Keratinocyte (primary cell): ENCODE measurements around the gene OAT. TPM values are rescaled to one million over a fixed set of nuclear protein-coding genes. Genes with fewer than 3 reads are reported as not detected.

ENCODE experiments used
- DNase-seq: peaks from one replicate; pipeline ENCODE4 v3.0.0-alpha.2; 2011; ENCODE audit warnings: low read depth, missing footprints, low spot score
- FAIRE-seq: peaks from 2 replicates; lab custom pipeline; 2011; peaks lifted over from hg19 to GRCh38; lab: Jason Lieb, UNC
- H2AFZ ChIP-seq: 2 replicates; pipeline ENCODE4 v1.6.0; 2012; ENCODE audit warnings: low read length, control low read depth, inconsistent platforms; ENCODE audit not compliant: control insufficient read depth
- H3K27ac ChIP-seq: 2 replicates; pipeline ENCODE4 v1.5.1; 2011; ENCODE audit warnings: low read length; ENCODE audit not compliant: control insufficient read depth, insufficient read depth
- H3K27me3 ChIP-seq: 3 replicates; pipeline ENCODE4 v1.6.0; 2011; ENCODE audit warnings: low read length; ENCODE audit not compliant: control insufficient read depth, insufficient read depth; ENCODE audit errors: extremely low read depth
- H3K36me3 ChIP-seq, 2 experiments: 2 replicates in 1 of 2; 3 replicates in 1 of 2; pipeline ENCODE4 v1.5.1; 2011; ENCODE audit warnings: low read length in 2 of 2, mild to moderate bottlenecking in 1 of 2; ENCODE audit not compliant: control insufficient read depth in 2 of 2, insufficient read depth in 2 of 2; ENCODE audit errors: extremely low read depth in 1 of 2
- H3K4me1 ChIP-seq: 3 replicates; pipeline ENCODE4 v1.5.1; 2011; ENCODE audit warnings: low read length; ENCODE audit not compliant: control insufficient read depth, insufficient read depth; ENCODE audit errors: extremely low read depth
- H3K4me2 ChIP-seq: 3 replicates; pipeline ENCODE4 v1.6.0; 2011; ENCODE audit warnings: low read depth, low read length; ENCODE audit not compliant: control insufficient read depth, insufficient read depth; ENCODE audit errors: extremely low read depth
- H3K4me3 ChIP-seq, 3 experiments: fragments of 200-600 bp in 1 of 3; sonication (generic) in 1 of 3; 2 replicates in 2 of 3; 3 replicates in 1 of 3; pipeline ENCODE4 v1.5.1; 2011 to 2016; ENCODE audit warnings: low read length in 3 of 3, mild to moderate bottlenecking in 3 of 3, control low read depth in 2 of 3, inconsistent platforms in 1 of 3, low read depth in 1 of 3, mixed read lengths in 1 of 3, mixed run types in 1 of 3, moderate library complexity in 1 of 3; ENCODE audit not compliant: control insufficient read depth in 2 of 3, insufficient read depth in 2 of 3; ENCODE audit errors: extremely low read depth in 1 of 3
- H3K79me2 ChIP-seq: 2 replicates; pipeline ENCODE4 v1.6.0; 2012; ENCODE audit warnings: low read length; ENCODE audit not compliant: control insufficient read depth, insufficient read depth
- H3K9ac ChIP-seq: 3 replicates; pipeline ENCODE4 v1.6.0; 2011; ENCODE audit warnings: low read length; ENCODE audit not compliant: control insufficient read depth, insufficient read depth; ENCODE audit errors: extremely low read depth
- H3K9me1 ChIP-seq: 3 replicates; pipeline ENCODE4 v1.6.0; 2011; ENCODE audit warnings: low read length; ENCODE audit not compliant: control insufficient read depth, insufficient read depth; ENCODE audit errors: extremely low read depth
- H3K9me3 ChIP-seq: 2 replicates; pipeline ENCODE4 v1.5.1; 2012; ENCODE audit warnings: low read depth, low read length; ENCODE audit not compliant: control insufficient read depth
- H4K20me1 ChIP-seq: 3 replicates; pipeline ENCODE4 v1.6.0; 2011; ENCODE audit warnings: low read length; ENCODE audit not compliant: control insufficient read depth, insufficient read depth; ENCODE audit errors: extremely low read depth
- EZH2 ChIP-seq: IDR thresholded peaks from one replicate; pipeline ENCODE4 v1.6.1; 2012; ENCODE audit warnings: inconsistent platforms, mild to moderate bottlenecking, low read length, moderate library complexity
- dilution Hi-C: fragments of 300-500 bp; cut with MboI; formaldehyde crosslinking; loops from one replicate; pipeline ENCODE4 v1.7.0; 2020; ENCODE audit warnings: low sequenced_read_pairs; ENCODE audit not compliant: extremely low pct_ligation_motif_present
- polyA plus RNA-seq, 5 experiments: library from polyadenylated mRNA; depleted of rRNA in 3 of 5; stranded (reverse) in 3 of 5; stranded (forward) in 1 of 5; unstranded in 1 of 5; fragments of >200 nt; gene quantifications; 1 replicate in 1 of 5; 2 replicates in 3 of 5; 3 replicates in 1 of 5; pipeline versions ENCODE4 v1.2.1 to v1.2.3, GENCODE V29; 2011 to 2012; ENCODE audit warnings: missing spikeins in 2 of 5, low read depth in 1 of 5, low replicate concordance in 1 of 5
- TF ChIP-seq, protein P1 (sequence below), 3 experiments: IDR thresholded peaks in 1 of 3; conservative IDR thresholded peaks in 1 of 3; optimal IDR thresholded peaks in 1 of 3; 2 replicates in 2 of 3; 3 replicates in 1 of 3; pipeline versions ENCODE3 to v1.5.1; 2011; ENCODE audit warnings: low read length in 3 of 3, mild to moderate bottlenecking in 3 of 3, moderate library complexity in 2 of 3, control low read depth in 1 of 3, inconsistent platforms in 1 of 3; ENCODE audit not compliant: insufficient read depth in 2 of 3; ENCODE audit errors: extremely low read depth in 1 of 3

Gene OAT
- polyA plus RNA-seq, 1 donor (not counting 4 experiments of a cell fraction or from before 2014, with no cell fraction given), result 528 TPM

DNA sequence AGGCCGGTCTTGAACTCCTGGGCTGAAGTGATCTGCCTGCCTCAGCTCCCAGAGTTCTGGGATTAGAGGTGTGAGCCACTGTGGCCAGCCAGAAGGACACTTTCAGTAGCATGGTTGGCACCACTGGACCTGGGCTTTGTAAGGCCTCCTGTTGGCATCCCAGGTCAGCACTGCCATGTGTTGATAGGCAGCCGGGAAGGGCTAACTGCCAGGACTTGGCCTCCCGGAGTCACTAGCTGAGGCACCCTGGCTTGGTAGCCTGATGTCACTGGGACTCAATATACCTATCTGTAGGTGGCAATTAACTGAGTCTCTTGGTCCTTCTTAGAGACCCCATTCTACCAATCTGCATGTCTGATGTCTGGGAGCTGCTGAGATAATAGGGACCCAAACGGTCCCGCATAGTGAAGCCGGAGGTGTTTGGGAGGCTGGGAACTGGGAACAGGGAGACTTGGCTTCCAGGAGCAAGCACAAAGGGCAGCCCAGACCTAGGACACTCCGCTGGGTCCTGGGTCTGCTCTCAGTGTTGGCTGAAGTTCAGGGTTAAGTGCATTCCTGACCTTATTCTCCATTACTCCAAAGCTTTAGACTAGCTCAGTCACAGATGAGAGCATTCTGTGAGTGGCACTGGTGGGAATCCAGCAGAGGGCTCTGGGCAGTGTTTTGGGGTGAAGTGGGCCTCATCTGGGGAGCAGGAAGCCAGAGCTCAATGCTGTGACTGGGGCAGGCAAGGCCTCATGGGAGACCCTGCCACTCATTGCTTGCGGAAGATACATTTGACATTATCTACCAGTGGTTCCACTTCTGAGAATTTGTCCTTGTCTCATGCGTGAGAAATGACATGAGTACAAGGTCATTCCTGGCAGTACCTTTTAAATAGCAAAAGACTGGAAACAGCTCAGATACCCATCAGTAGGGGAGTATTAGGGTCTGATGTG is 45.6 kb upstream of the OAT start:
- Histone ChIP-seq H3K79me2 (peaks cover 16% of the 10 kb centered on the region), H3K27ac (no peak overlapping the region)
- no peak for FAIRE-seq

DNA sequence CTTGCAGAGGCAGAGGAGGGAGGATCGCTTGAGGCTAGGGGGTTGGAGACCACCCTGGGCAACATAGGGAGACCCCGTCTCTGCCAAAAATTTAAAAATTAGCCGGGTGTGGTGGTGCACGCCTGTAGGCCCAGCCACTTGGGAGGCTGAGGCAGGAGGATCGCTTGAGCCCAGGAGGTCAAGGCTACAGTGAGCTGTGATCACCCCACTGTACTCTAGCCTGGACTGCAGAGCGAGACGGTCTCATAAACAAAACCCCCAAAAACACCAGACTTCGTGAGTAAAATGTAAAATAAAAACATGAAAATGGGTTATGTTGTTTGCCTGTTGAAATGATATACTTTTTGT is 43.6 kb upstream of the OAT start:
- H3K4me3 ChIP-seq, result peak overlapping the region; percentile 76 to 81 (median 81)
- no peaks in the 10 kb centered on the region for H3K9me1 ChIP-seq
- dilution Hi-C loops, result no loop called here
- peak overlapping the region; percentile 75 for H3K9ac ChIP-seq
- H3K27ac ChIP-seq, result peak overlapping the region; percentile 71
- peaks cover 0 to 2% of the 10 kb centered on the region in 2 experiments for H3K36me3 ChIP-seq
- TF ChIP-seq, protein P1, sequence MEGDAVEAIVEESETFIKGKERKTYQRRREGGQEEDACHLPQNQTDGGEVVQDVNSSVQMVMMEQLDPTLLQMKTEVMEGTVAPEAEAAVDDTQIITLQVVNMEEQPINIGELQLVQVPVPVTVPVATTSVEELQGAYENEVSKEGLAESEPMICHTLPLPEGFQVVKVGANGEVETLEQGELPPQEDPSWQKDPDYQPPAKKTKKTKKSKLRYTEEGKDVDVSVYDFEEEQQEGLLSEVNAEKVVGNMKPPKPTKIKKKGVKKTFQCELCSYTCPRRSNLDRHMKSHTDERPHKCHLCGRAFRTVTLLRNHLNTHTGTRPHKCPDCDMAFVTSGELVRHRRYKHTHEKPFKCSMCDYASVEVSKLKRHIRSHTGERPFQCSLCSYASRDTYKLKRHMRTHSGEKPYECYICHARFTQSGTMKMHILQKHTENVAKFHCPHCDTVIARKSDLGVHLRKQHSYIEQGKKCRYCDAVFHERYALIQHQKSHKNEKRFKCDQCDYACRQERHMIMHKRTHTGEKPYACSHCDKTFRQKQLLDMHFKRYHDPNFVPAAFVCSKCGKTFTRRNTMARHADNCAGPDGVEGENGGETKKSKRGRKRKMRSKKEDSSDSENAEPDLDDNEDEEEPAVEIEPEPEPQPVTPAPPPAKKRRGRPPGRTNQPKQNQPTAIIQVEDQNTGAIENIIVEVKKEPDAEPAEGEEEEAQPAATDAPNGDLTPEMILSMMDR (optimal IDR thresholded peaks at IDR 0.05 in 1 of 3, IDR thresholded peaks at IDR 0.05 in 1 of 3, conservative IDR thresholded peaks at IDR 0.05 in 1 of 3; ENCODE audit: extremely low read depth in 1 of 3, insufficient read depth in 2 of 3, low read length in 3 of 3), result no peak
- no peak for TF ChIP-seq EZH2
- peaks cover 8% of the 10 kb centered on the region for H3K4me1 ChIP-seq
- no peaks in the 10 kb centered on the region for H3K27me3 ChIP-seq
- no peaks in the 10 kb centered on the region for H4K20me1 ChIP-seq
- H2AFZ ChIP-seq, result peak overlapping the region; percentile 92
- H3K9me3 ChIP-seq, result no peaks in the 10 kb centered on the region
- FAIRE-seq (no peak), DNase-seq (no peak)
- H3K4me2 ChIP-seq, result peak overlapping the region; percentile 67
- peaks cover 11% of the 10 kb centered on the region for H3K79me2 ChIP-seq

More for the DNA sequence above, 45.6 kb upstream of the OAT start:
- DNase-seq, result no peak
- H3K4me2 ChIP-seq, result no peak overlapping the region
- peaks cover 0 to 2% of the 10 kb centered on the region in 2 experiments for H3K36me3 ChIP-seq
- H3K4me3 ChIP-seq, result no peak overlapping the region
- H3K9ac ChIP-seq, result no peak overlapping the region
- no peaks in the 10 kb centered on the region for H3K9me3 ChIP-seq
- H3K4me1 ChIP-seq, result peaks cover 3% of the 10 kb centered on the region
- H4K20me1 ChIP-seq, result no peaks in the 10 kb centered on the region
- H3K27me3 ChIP-seq, result no peaks in the 10 kb centered on the region
- dilution Hi-C loops, result no loop called here
- H2AFZ ChIP-seq, result no peak overlapping the region
- no peaks in the 10 kb centered on the region for H3K9me1 ChIP-seq
- TF ChIP-seq, protein P1 (optimal IDR thresholded peaks at IDR 0.05 in 1 of 3, IDR thresholded peaks at IDR 0.05 in 1 of 3, conservative IDR thresholded peaks at IDR 0.05 in 1 of 3; ENCODE audit: extremely low read depth in 1 of 3, insufficient read depth in 2 of 3, low read length in 3 of 3), result no peak
- no peak for TF ChIP-seq EZH2
